ENCODE results near the gene JAML. TPM values are rescaled to one million over a fixed set of nuclear protein-coding genes. Genes with fewer than 3 reads are reported as not detected.

JAML gene
- total RNA-seq, 1 experiment from 2014 or later, result not detected

DNA sequence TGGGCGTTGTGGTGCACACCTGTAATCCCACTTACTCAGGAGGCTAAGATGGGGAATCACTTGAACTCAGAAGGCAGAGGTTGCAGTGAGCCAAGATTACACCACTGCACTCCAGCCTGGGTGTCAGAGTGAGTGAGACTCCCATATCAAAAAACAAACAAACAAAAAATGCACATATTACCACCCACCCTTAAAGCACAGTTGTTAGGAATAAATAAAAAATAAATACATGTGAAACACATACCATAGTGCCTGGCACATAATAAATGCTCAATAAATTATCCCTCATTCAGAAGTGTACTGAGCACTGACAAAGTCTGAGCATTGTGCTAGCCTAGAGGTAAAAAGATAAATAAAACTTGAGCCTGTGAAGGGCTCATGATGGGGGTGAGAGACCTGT, 9.0 kb upstream of the JAML start:
- Mint-ChIP-seq H3K9me3 (ENCODE audit: low read depth, unreplicated experiment) (no peaks in the 10 kb centered on the region), H3K27ac (ENCODE audit: unreplicated experiment) (no peak overlapping the region), H3K27me3 (ENCODE audit: unreplicated experiment) (no peaks in the 10 kb centered on the region), H3K36me3 (ENCODE audit: insufficient read depth, unreplicated experiment) (no peaks in the 10 kb centered on the region), H3K4me3 (ENCODE audit: low read depth, unreplicated experiment) (no peak overlapping the region), H3K4me1 (ENCODE audit: low read depth, unreplicated experiment) (no peaks in the 10 kb centered on the region)
- no peak for TF ChIP-seq CTCF (IDR thresholded peaks at IDR 0.05; ENCODE audit: unreplicated experiment)
- no TSS peak for BruUV-seq (replicated peaks)
- intact Hi-C loops (cut with micrococcal nuclease; ENCODE audit: unreplicated experiment), result no loop called here
- DNase-seq, result no peak
- CTCF ChIA-PET, result no interaction called here

DNA sequence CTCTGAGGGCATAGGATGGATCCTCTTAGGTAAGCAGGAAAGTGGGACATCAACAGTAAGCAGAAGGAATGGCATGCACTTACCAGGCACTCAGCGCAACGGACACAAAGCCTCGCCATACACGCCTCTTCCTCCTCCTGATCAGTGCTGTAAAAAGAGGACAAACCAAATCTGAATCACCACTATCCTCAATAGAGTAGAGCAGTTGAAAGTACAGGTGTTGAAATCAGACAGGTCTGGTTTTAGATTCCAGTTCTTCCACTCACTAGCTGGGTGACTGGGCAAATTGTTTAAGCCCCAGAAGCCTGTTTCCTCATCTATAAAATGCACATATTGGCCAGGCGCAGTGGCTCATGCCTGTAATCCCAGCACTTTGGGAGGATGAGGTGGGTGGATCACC, 8.6 kb upstream of the JAML start:
- Mint-ChIP-seq H3K27ac (ENCODE audit: unreplicated experiment) (no peak overlapping the region), H3K4me3 (ENCODE audit: low read depth, unreplicated experiment) (no peak overlapping the region), H3K4me1 (ENCODE audit: low read depth, unreplicated experiment) (no peaks in the 10 kb centered on the region), H3K9me3 (ENCODE audit: low read depth, unreplicated experiment) (no peaks in the 10 kb centered on the region), H3K27me3 (ENCODE audit: unreplicated experiment) (no peaks in the 10 kb centered on the region), H3K36me3 (ENCODE audit: insufficient read depth, unreplicated experiment) (no peaks in the 10 kb centered on the region)
- TF ChIP-seq CTCF (IDR thresholded peaks at IDR 0.05; ENCODE audit: unreplicated experiment), result no peak
- intact Hi-C loops (cut with micrococcal nuclease; ENCODE audit: unreplicated experiment), result no loop called here
- no TSS peak for BruUV-seq (replicated peaks)
- CTCF ChIA-PET, result no interaction called here
- DNase-seq, result no peak

DNA sequence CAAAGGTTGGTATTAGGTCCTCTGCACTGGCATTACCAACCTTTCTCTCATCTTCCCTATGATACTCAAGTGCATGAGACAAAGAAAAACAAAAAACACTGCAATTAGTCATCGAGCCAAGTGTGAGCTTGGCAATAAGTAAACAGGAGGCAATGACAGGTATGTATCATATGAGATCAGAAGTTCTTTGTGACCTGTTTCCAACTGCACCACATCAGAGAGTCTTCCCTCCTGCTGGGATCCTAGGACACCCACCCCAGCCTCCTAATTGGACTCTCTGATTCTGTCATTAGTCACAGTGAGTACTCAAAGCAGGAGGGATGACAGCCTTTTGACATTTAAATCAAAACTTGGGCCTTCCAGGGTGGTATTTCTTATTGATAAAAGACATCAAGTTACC, 7.8 kb upstream of the JAML start:
- no peak overlapping the region for H3K4me3 Mint-ChIP-seq (ENCODE audit: low read depth, unreplicated experiment)
- no peaks in the 10 kb centered on the region for H3K36me3 Mint-ChIP-seq (ENCODE audit: insufficient read depth, unreplicated experiment)
- no peak overlapping the region for H3K27ac Mint-ChIP-seq (ENCODE audit: unreplicated experiment)
- CTCF ChIA-PET, result no interaction called here
- BruUV-seq (replicated peaks), result no TSS peak
- intact Hi-C loops (cut with micrococcal nuclease; ENCODE audit: unreplicated experiment), result no loop called here
- H3K27me3 Mint-ChIP-seq (ENCODE audit: unreplicated experiment), result no peaks in the 10 kb centered on the region
- no peak for DNase-seq
- TF ChIP-seq CTCF (IDR thresholded peaks at IDR 0.05; ENCODE audit: unreplicated experiment), result no peak
- no peaks in the 10 kb centered on the region for H3K9me3 Mint-ChIP-seq (ENCODE audit: low read depth, unreplicated experiment)
- no peaks in the 10 kb centered on the region for H3K4me1 Mint-ChIP-seq (ENCODE audit: low read depth, unreplicated experiment)

DNA sequence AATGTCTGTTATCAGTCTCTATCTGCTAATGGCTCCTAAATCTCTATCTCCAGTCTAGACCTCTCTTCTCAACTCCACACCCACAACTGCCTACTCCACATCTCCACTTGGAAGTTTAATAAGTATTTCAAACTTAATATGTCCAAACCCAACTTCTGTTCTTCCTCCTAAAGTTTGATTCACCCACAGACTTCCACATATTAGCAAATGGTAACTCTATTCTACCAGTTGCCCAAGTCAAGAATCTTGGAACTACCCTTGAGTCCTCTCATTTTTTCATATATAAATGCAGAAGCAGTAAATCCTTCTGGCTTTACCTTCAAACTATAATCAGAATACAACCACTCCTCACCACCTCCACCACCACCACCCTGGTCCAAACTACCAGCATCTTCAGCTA, 6.7 kb upstream of the JAML start:
- H3K4me1 Mint-ChIP-seq (ENCODE audit: low read depth, unreplicated experiment), result no peaks in the 10 kb centered on the region
- intact Hi-C loops (cut with micrococcal nuclease; ENCODE audit: unreplicated experiment), result no loop called here
- CTCF ChIA-PET, result no interaction called here

More for the DNA sequence above, 6.7 kb upstream of the JAML start:
- no peaks in the 10 kb centered on the region for H3K27me3 Mint-ChIP-seq (ENCODE audit: unreplicated experiment)
- no peaks in the 10 kb centered on the region for H3K9me3 Mint-ChIP-seq (ENCODE audit: low read depth, unreplicated experiment)
- no TSS peak for BruUV-seq (replicated peaks)
- H3K27ac Mint-ChIP-seq (ENCODE audit: unreplicated experiment), result no peak overlapping the region
- DNase-seq, result no peak
- H3K36me3 Mint-ChIP-seq (ENCODE audit: insufficient read depth, unreplicated experiment), result no peaks in the 10 kb centered on the region
- TF ChIP-seq CTCF (IDR thresholded peaks at IDR 0.05; ENCODE audit: unreplicated experiment), result no peak
- no peak overlapping the region for H3K4me3 Mint-ChIP-seq (ENCODE audit: low read depth, unreplicated experiment)
